CD14-positive monocyte (primary cell): ENCODE results near the gene UTP11. TPM values are rescaled to one million over a fixed set of nuclear protein-coding genes. Genes with fewer than 3 reads are reported as not detected.

ENCODE experiments used
- DNase-seq, 3 donors: peaks; one replicate each; pipeline ENCODE4 v3.0.0-alpha.2; 2011 to 2022
- H2AFZ ChIP-seq: 2 replicates; pipeline ENCODE4 v1.6.0; 2012; ENCODE audit warnings: mild to moderate bottlenecking, low read depth, low read length, inconsistent platforms; ENCODE audit not compliant: insufficient read depth, poor library complexity, severe bottlenecking
- H3K27ac ChIP-seq, 2 donors: 1 replicate in 1 of 2; 2 replicates in 1 of 2; pipeline ENCODE4 v1.5.1; 2012 to 2013; ENCODE audit warnings: low read length in 2 of 2, control low read depth in 1 of 2, inconsistent platforms in 1 of 2, low read depth in 1 of 2, mild to moderate bottlenecking in 1 of 2
- H3K27me3 ChIP-seq, 2 donors: one replicate each; pipeline versions ENCODE4 v1.6.0 to v1.6.1; 2011 to 2013; ENCODE audit warnings: low read length in 2 of 2; ENCODE audit not compliant: control insufficient read depth in 2 of 2, insufficient read depth in 2 of 2
- H3K36me3 ChIP-seq, 2 donors: replicated peaks in 1 of 2; 1 replicate in 1 of 2; 2 replicates in 1 of 2; pipeline versions ENCODE4 v1.5.1 to v1.6.1; 2012 to 2013; ENCODE audit warnings: low read length in 2 of 2, control low read depth in 1 of 2, inconsistent platforms in 1 of 2, mild to moderate bottlenecking in 1 of 2; ENCODE audit not compliant: insufficient read depth in 2 of 2, control insufficient read depth in 1 of 2
- H3K4me1 ChIP-seq, 2 donors: 1 replicate in 1 of 2; 2 replicates in 1 of 2; pipeline versions ENCODE4 v1.5.1 to v1.6.1; 2012 to 2013; ENCODE audit warnings: low read length in 2 of 2, control low read depth in 1 of 2, inconsistent platforms in 1 of 2, mild to moderate bottlenecking in 1 of 2, moderate library complexity in 1 of 2; ENCODE audit not compliant: insufficient read depth in 2 of 2, control insufficient read depth in 1 of 2
- H3K4me2 ChIP-seq: replicated peaks from 2 replicates; pipeline ENCODE3; 2012; ENCODE audit warnings: low read length, moderate library complexity, mild to moderate bottlenecking; ENCODE audit not compliant: poor library complexity, severe bottlenecking; ENCODE audit errors: extremely low read depth
- H3K4me3 ChIP-seq, 3 experiments: fragments of 200-600 bp in 1 of 3; sonication (generic) in 1 of 3; replicated peaks in 1 of 3; 1 replicate in 2 of 3; 2 replicates in 1 of 3; pipeline ENCODE4 v1.5.1; 2011 to 2013; ENCODE audit warnings: low read length in 3 of 3, mild to moderate bottlenecking in 3 of 3, control low read depth in 2 of 3, low read depth in 2 of 3, inconsistent platforms in 1 of 3, moderate library complexity in 1 of 3
- H3K79me2 ChIP-seq: 2 replicates; pipeline ENCODE4 v1.6.0; 2012; ENCODE audit warnings: mild to moderate bottlenecking, control low read depth, inconsistent platforms, low read length, moderate library complexity; ENCODE audit not compliant: insufficient read depth
- H3K9ac ChIP-seq: 2 replicates; pipeline ENCODE4 v1.6.0; 2017; ENCODE audit warnings: low read length, mild to moderate bottlenecking; ENCODE audit not compliant: insufficient read depth, poor library complexity, severe bottlenecking
- H3K9me3 ChIP-seq, 2 donors: replicated peaks in 1 of 2; 1 replicate in 1 of 2; 2 replicates in 1 of 2; pipeline versions ENCODE4 v1.5.1 to v1.6.1; 2012 to 2013; ENCODE audit warnings: low read length in 2 of 2, control low read depth in 1 of 2; ENCODE audit not compliant: control insufficient read depth in 1 of 2, insufficient read depth in 1 of 2
- H4K20me1 ChIP-seq: 2 replicates; pipeline ENCODE4 v1.6.0; 2012; ENCODE audit warnings: mild to moderate bottlenecking, low read length, control low read depth, moderate library complexity; ENCODE audit not compliant: insufficient read depth
- H3K27ac Mint-ChIP-seq, 7 donors: one replicate each; pipeline ENCODE4 v1.8.0; 2020; ENCODE audit warnings: mild to moderate bottlenecking in 7 of 7, mixed read lengths in 7 of 7, moderate library complexity in 6 of 7, inconsistent platforms in 2 of 7
- H3K27me3 Mint-ChIP-seq, 3 donors: one replicate each; pipeline ENCODE4 v1.8.0; 2021 to 2022; ENCODE audit warnings: low read depth in 3 of 3, mild to moderate bottlenecking in 3 of 3, mixed read lengths in 3 of 3, moderate library complexity in 3 of 3, inconsistent platforms in 1 of 3
- H3K36me3 Mint-ChIP-seq, 2 donors: one replicate each; pipeline ENCODE4 v1.8.0; 2020; ENCODE audit warnings: mixed read lengths in 2 of 2, inconsistent platforms in 1 of 2, mild to moderate bottlenecking in 1 of 2
- H3K4me1 Mint-ChIP-seq: one replicate; pipeline ENCODE4 v1.8.0; 2020; ENCODE audit warnings: mild to moderate bottlenecking, mixed read lengths
- H3K4me3 Mint-ChIP-seq, 2 donors: one replicate each; pipeline ENCODE4 v1.8.0; 2020; ENCODE audit warnings: mild to moderate bottlenecking in 2 of 2, mixed read lengths in 2 of 2, moderate library complexity in 1 of 2
- H3K9me3 Mint-ChIP-seq, 7 donors: one replicate each; pipeline ENCODE4 v1.8.0; 2020 to 2022; ENCODE audit warnings: mixed read lengths in 7 of 7, mild to moderate bottlenecking in 6 of 7, moderate library complexity in 6 of 7, inconsistent platforms in 2 of 7
- WGBS: methylation state at CpG from one replicate; pipeline ENCODE4 v1.1.5; 2013; ENCODE audit warnings: missing lambda C conversion rate; ENCODE audit not compliant: insufficient coverage; 5-methylcytosine and 5-hydroxymethylcytosine counted together
- intact Hi-C, 2 donors: fragments of 100-400 bp; cut with micrococcal nuclease; formaldehyde crosslinking; loops; one replicate each; pipeline versions ENCODE4 v1.15.0 to v1.15.1; 2023
- polyA plus RNA-seq, 3 donors: library from polyadenylated mRNA; depleted of rRNA in 1 of 3; unstranded in 2 of 3; stranded (reverse) in 1 of 3; fragments of 300-500 nt in 2 of 3; fragments of >200 nt in 1 of 3; fragmentation: Illumina TruSeq in 2 of 3; gene quantifications; 1 replicate in 2 of 3; 2 replicates in 1 of 3; pipeline ENCODE4 v1.2.3, GENCODE V29; 2012 to 2021
- TF ChIP-seq, protein P1 (sequence below): fragments of 200-600 bp; IDR thresholded peaks from one replicate; pipeline ENCODE4 v1.8.0; 2022; ENCODE audit warnings: antibody characterized with exemption, mild to moderate bottlenecking

Gene UTP11
- polyA plus RNA-seq, 3 donors, result 10.9 to 26.0 (median 20.5) TPM

DNA sequence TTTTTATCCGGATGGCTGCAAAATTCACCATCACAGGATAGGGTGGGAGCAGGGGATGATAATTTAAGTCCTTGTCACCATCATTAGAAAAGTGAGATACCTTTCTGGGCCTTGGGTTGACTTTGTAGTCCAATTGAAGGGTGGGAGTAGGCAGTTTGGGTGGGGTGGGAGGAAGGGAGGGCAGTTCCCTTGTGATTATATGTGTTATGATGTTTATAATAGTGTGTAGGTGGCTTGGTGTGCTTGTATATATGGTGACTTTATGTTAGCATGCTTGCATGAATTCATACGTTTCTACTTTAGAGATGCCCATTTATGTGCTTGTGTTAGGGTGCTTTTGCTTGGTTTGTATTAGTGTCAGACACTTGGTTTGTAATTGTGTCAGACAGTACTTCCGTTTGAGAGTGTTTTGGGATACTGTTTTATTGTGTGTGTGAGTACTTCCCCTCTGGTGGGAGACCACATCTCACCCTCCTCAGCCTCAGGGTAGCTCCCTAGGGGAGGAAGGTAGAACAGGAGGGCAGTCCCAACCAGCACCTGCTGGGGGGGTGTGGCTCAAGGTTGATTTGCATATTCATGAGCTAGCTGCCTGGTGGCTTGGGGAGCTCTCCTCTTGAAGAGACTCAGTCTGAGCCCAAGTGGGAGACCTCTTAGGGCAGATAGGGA, 40.3 kb downstream of the UTP11 start:
- Histone ChIP-seq H3K36me3 (no peaks in the 10 kb centered on the region), H3K4me2 (no peak overlapping the region), H3K4me1 (no peaks in the 10 kb centered on the region), H3K27ac (no peak overlapping the region), H3K79me2 (no peaks in the 10 kb centered on the region), H2AFZ (no peak overlapping the region), H4K20me1 (no peaks in the 10 kb centered on the region), H3K27me3 (peaks cover 12 to 33% of the 10 kb centered on the region in 2 donors), H3K9me3 (no peaks in the 10 kb centered on the region), H3K9ac (no peak overlapping the region), H3K4me3 (no peak overlapping the region)
- Mint-ChIP-seq H3K9me3 (peaks cover 0 to 8% (median 0%) of the 10 kb centered on the region in 7 donors), H3K27ac (no peak overlapping the region), H3K4me1 (peaks cover 6% of the 10 kb centered on the region), H3K27me3 (peaks cover 22 to 42% (median 30%) of the 10 kb centered on the region in 3 donors), H3K36me3 (no peaks in the 10 kb centered on the region), H3K4me3 (no peak overlapping the region)
- 43% methylated on average over 1 of the region's 3 CpGs for WGBS
- intact Hi-C loops, result no loop called here
- no peak for DNase-seq
- TF ChIP-seq, protein P1, sequence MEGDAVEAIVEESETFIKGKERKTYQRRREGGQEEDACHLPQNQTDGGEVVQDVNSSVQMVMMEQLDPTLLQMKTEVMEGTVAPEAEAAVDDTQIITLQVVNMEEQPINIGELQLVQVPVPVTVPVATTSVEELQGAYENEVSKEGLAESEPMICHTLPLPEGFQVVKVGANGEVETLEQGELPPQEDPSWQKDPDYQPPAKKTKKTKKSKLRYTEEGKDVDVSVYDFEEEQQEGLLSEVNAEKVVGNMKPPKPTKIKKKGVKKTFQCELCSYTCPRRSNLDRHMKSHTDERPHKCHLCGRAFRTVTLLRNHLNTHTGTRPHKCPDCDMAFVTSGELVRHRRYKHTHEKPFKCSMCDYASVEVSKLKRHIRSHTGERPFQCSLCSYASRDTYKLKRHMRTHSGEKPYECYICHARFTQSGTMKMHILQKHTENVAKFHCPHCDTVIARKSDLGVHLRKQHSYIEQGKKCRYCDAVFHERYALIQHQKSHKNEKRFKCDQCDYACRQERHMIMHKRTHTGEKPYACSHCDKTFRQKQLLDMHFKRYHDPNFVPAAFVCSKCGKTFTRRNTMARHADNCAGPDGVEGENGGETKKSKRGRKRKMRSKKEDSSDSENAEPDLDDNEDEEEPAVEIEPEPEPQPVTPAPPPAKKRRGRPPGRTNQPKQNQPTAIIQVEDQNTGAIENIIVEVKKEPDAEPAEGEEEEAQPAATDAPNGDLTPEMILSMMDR, result no peak

DNA sequence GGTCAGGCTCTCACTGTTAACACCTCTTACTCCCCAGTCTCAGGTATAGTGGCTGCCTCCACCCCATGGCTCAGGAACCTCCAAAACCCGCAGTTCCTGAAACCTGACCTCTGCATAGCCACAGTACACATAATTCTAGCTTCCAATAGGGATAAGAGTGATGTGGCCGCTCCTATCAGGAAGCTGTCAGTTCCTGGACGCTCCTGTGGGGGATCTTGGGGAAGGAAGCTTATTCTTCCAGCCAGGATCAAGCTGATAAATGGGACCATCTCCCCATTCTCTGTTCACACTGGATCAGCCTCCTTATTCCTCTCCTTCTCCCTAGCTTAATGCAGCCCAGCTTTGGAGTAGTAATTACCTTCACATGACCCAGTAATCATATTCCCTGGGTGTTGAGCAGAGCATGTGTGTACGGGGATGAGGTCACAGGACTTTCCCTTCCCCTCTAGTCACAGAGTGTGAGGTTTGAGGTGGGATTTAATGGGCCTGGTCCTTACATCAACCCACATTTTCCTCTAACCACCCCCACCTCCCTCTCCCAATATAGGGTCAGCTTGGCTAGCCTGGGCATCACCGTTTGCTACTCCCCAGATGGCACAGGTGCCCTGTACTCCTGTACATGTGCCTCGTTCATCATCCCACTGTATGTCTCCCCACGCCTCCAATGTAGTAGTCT, 41.0 kb downstream of the UTP11 start:
- Histone ChIP-seq H3K36me3 (no peaks in the 10 kb centered on the region), H3K27ac (no peak overlapping the region), H3K79me2 (no peaks in the 10 kb centered on the region), H2AFZ (no peak overlapping the region), H3K4me2 (no peak overlapping the region), H3K9ac (no peak overlapping the region), H3K4me1 (no peaks in the 10 kb centered on the region), H3K4me3 (no peak overlapping the region), H3K27me3 (peaks cover 6 to 26% of the 10 kb centered on the region in 2 donors), H4K20me1 (no peaks in the 10 kb centered on the region), H3K9me3 (no peaks in the 10 kb centered on the region)
- Mint-ChIP-seq H3K4me1 (peaks cover 6% of the 10 kb centered on the region), H3K9me3 (peaks cover 0 to under 1% (median 0%) of the 10 kb centered on the region in 7 donors), H3K27me3 (peaks cover 16 to 35% (median 23%) of the 10 kb centered on the region in 3 donors), H3K27ac (no peak overlapping the region), H3K36me3 (no peaks in the 10 kb centered on the region), H3K4me3 (no peak overlapping the region)
- no peak for DNase-seq
- TF ChIP-seq, protein P1, result no peak
- intact Hi-C loops, result no loop called here
- 90% methylated on average over 2 of the region's 7 CpGs for WGBS
